HG02759 (cell line): Measurements from ENCODE around the gene OR4C6.

Source experiments
- ATAC-seq: cut with Tn5 transposase; IDR thresholded peaks from one replicate; pipeline ENCODE4 v1.9.1; 2021; ENCODE audit warnings: mild to moderate bottlenecking, moderate library complexity; ENCODE audit not compliant: unreplicated experiment

The OR4C6 gene

DNA sequence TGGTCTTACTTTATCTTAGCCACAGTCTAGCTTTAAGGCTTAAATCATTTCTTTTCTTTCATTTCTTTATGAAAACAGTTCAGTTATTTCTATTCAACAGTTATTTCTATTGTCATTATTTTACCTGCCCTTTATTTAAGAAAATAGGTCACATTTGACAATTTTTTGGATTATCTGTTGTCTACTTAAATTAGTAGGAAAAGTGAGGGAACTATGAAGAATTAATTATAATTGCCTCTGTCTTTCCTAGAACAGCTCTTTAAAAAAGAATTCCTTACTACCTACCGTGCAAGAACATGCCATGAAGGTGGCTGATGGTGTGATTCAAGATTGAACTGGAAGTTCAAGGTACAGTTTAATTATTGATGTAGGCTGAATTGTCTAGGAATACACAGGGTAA lies at the start of gene OR4C6:
Gene OR4C6, plus strand, starts transcription at position 301 of the 400 bp plus-strand sequence. CDS start 2,966 bp downstream, outside the sequence.
- ATAC-seq = no peak

GRCh38 chr11:55624531-55624930 lies 37.5 kb upstream of the OR4C6 start:
- ATAC-seq = no peak

- no peak for ATAC-seq
Observed at GRCh38 chr11:55634813-55635212, 27.2 kb upstream of the OR4C6 start, which contains the start of gene OR4P4. Gene OR4P4 (plus strand): TSS chr11:55635113.

DNA sequence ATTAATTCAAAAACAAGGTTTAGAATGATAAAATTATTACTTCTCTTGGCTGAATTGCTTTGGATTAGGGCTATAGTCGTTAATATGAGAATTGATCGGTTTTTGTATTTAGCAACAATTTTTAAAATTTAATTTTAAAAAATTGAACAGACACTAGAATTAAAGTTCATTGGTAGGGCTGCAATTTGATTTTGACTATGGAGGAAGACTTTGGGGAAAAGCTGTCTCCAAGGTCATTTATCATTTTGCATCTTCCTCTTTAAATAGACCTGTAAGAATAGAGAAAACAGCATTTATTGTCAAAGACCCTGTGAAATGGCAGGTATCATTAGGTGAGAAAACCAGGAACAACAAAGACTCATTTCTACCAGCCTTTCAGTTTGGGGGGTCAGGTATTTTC lies 14.0 kb upstream of the OR4C6 start, which contains the start of gene OR4S2:
Gene OR4S2, plus strand, starts transcription at position 301 of the 400 bp plus-strand sequence. CDS start 2,577 bp downstream, outside the sequence.
- ATAC-seq = no peak

- no peak for ATAC-seq
Observed at GRCh38 chr11:55652560-55652959, 9.4 kb upstream of the OR4C6 start.

GRCh38 chr11:55655096-55655495 lies 6.9 kb upstream of the OR4C6 start:
- ATAC-seq = no peak

DNA sequence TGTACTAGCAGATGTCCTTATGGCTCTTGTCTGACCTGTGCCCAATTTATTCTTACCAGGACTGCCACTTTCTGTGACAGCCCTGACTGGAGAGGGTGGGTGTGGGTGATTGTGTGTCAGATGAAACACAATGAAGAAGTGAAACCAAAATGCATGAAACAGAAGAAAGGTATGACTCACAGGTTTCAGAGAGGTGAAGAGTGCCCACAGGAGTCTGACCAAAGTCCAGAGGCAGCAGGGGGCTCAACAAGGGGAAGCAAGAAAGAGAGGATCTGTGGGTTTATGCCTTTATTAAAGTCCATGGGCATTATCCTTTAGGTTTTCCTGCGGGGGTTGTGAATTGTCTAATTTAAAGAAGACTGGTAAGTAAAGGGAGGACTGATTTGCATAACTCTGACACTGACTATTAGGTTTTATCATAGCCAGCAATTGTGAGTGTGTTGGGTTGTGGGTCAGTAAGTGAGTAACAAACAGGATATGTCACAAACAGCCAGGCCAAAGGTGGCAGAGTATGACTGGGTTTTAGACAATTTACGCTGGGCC lies 3.9 kb upstream of the OR4C6 start:
- peak; percentile 94 for ATAC-seq

DNA sequence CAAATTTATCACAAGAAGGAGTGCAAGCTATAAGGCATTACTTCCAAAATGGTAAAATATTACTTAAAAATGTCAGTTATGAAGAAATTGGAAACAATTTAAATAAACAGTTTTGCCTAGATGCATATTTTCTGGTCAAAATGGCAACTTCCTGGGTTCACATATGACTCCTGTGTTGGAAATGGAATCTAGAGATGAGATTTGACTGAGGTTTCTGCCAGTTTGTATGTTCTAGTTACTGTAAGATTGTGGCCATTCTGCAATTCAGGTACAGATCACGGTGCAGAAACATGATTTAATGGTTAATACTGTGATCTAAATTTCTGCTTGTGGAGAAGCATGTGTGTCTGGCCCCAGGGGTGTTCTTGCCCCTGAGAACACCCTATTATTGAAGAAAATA lies 3.4 kb upstream of the OR4C6 start:
- ATAC-seq = no peak

DNA sequence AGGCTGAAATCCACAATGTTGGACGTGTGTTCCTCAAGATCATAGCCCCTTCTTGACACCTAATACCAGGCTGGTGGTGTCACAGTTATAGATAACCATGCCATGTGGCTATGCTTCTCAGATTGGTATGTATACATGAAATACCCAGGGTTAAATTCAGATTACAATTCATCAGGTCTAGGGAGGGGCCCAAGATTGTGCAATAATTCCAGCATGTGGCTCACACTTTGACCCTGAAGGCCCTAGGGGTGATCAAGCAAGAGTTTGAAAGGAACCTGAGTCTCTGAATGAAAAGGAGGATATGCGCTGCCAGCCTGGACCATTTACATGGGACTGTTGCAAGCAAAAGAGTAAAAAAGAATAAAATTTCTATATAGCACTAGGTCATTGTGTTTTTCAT lies 7.4 kb downstream of the OR4C6 start:
- no peak for ATAC-seq

DNA sequence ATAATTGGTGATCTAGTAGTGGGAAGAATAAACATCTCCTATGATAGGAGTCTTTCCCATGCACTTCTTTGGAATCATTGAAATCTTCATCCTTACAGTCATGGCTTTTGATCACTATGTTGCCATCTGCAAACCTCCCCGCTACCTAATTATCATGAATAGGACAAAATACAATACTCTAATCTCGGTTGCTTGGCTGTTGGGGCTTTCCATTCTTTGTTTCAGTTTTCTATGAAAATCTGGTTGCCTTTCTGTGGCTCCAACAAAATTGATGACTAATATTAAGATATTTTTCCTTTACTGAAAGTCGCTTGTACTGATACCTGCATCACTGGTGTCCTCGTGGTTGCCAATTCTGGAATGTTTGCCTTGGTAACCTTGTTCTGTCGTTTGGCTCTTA lies 11.9 kb downstream of the OR4C6 start:
- no peak for ATAC-seq

- peak; percentile 86 for ATAC-seq
Observed at GRCh38 chr11:55697817-55698216, 35.8 kb downstream of the OR4C6 start.

- no peak for ATAC-seq
Observed at GRCh38 chr11:55701429-55701828, 39.4 kb downstream of the OR4C6 start.

GRCh38 chr11:55707029-55707428 lies 45.0 kb downstream of the OR4C6 start:
- ATAC-seq = peak; percentile 57

DNA sequence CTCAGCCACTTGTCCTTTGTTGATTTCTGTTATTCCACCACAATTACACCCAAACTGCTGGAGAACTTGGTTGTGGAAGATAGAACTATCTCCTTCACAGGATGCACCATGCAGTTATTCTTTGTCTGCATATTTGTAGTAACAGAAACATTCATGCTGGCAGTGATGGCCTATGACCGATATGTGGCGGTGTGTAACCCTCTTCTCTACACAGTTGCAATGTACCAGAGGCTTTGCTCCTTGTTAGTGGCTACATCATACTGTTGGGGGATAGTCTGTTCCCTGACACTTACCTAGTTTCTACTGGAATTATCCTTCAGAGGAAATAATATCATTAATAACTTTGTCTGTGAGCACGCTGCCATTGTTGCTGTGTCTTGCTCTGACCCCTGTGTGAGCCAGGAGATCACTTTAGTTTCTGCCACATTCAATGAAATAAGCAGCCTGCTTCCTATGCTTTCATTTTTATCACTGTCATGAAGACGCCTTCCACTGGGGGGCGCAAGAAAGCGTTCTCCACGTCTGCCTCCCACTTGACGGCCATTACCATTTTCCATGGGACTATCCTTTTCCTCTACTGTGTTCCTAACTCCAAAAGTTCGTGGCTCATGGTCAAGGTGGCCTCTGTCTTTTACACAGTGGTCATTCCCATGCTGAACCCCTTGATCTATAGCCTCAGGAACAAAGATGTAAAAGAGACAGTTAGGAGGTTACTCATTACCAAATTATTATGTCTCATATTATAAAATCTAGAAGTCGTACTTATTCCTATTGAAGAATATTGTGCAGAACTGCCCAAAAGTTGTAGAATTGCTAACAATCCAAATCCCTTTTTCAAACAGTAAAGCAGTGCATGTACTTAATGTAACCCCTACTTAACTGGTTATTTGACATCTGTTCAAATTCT lies 53.2 kb downstream of the OR4C6 start:
- no peak for ATAC-seq
